ENCODE data around the gene PCDH19. TPM values are rescaled to one million over a fixed set of nuclear protein-coding genes. Genes with fewer than 3 reads are reported as not detected.

Gene PCDH19
- total RNA-seq, 2 experiments from 2014 or later = not detected

DNA sequence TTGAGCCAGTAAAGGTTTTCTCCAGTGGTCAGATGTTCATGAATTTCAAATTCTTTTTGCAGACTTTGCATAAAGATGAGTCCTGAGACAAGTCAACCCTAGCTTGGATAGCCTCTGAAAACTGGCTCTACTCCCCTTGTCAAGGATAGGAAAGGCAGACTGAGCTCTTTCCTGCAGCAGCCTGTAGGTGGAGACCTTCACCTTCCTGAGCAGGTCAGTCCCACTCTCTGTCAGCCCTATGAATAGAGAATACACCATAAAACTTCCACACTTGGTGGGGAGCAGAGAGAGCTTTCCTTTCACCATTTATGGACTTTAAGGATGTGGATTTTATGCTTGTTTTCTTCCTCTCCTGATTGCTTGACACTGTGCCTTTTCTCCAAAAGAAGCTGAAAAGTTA, 41.9 kb downstream of the PCDH19 start:
- intact Hi-C loops (cut with micrococcal nuclease) = no loop called here
- Mint-ChIP-seq H3K4me1 (ENCODE audit: low read depth) (no peaks in the 10 kb centered on the region), H3K9me3 (no peaks in the 10 kb centered on the region), H3K36me3 (ENCODE audit: low read depth) (no peaks in the 10 kb centered on the region), H3K27ac (no peak overlapping the region), H3K27me3 (no peaks in the 10 kb centered on the region), H3K4me3 (no peak overlapping the region)
- ATAC-seq (no peak), DNase-seq (peak; percentile 1)
- CTCF ChIA-PET = interaction anchor here (0.7 to 4.3 kb wide), 2 partner anchors 14 to 46 kb away, joined by 3 to 22 read pairs; no protein-coding TSS in a partner anchor
- POLR2A ChIA-PET = no interaction called here
- TF ChIP-seq, protein P1, sequence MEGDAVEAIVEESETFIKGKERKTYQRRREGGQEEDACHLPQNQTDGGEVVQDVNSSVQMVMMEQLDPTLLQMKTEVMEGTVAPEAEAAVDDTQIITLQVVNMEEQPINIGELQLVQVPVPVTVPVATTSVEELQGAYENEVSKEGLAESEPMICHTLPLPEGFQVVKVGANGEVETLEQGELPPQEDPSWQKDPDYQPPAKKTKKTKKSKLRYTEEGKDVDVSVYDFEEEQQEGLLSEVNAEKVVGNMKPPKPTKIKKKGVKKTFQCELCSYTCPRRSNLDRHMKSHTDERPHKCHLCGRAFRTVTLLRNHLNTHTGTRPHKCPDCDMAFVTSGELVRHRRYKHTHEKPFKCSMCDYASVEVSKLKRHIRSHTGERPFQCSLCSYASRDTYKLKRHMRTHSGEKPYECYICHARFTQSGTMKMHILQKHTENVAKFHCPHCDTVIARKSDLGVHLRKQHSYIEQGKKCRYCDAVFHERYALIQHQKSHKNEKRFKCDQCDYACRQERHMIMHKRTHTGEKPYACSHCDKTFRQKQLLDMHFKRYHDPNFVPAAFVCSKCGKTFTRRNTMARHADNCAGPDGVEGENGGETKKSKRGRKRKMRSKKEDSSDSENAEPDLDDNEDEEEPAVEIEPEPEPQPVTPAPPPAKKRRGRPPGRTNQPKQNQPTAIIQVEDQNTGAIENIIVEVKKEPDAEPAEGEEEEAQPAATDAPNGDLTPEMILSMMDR (IDR thresholded peaks at IDR 0.05) = no peak

DNA sequence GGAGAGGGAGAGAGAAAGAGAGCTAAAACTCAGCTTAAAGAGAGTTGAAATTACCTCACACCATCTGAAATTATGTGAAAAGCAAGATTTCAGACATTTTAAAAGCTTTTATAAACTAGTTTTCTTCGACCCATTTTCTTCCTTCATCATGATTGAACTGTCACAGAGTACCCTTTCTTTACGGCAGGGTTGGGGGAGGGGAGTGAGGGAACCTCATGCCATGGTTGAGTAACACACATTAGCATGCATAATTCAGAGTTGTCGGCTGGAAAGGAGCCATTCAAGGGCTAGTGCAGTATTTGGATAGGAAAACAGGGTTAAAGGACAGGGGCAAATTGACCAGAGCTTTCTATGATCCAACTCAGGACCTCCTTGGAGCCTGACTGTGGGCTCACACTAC, 46.2 kb downstream of the PCDH19 start:
- no peak overlapping the region for H3K4me3 Mint-ChIP-seq

DNA sequence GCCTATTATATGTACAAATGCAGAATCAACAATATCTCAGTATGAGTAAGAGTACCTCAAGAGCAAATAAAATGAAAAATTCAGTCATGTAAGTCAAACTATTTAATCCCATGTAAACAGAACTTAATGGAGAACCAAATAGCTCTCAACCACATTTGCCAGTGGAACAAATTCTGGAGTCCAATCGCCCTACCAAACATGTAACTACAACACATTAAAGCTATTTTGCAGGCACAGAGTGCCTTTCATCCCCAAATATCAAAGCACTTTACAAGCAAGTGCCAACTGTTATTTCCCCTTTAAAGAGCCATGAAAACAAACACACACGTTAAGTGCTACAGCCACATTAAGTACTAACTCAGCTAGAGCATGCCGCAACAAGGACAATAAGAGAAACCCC, 51.3 kb downstream of the PCDH19 start:
- no peak for ATAC-seq
- Mint-ChIP-seq H3K4me3 (no peak overlapping the region), H3K36me3 (ENCODE audit: low read depth) (no peaks in the 10 kb centered on the region), H3K27ac (no peak overlapping the region), H3K27me3 (no peaks in the 10 kb centered on the region), H3K9me3 (no peaks in the 10 kb centered on the region), H3K4me1 (ENCODE audit: low read depth) (no peaks in the 10 kb centered on the region)
- DNase-seq = no peak
- TF ChIP-seq, protein P1 (IDR thresholded peaks at IDR 0.05) = no peak
- intact Hi-C loops (cut with micrococcal nuclease) = no loop called here
- CTCF ChIA-PET = no interaction called here
- POLR2A ChIA-PET = no interaction called here

More for the DNA sequence above, 46.2 kb downstream of the PCDH19 start:
- no peaks in the 10 kb centered on the region for H3K27me3 Mint-ChIP-seq
- intact Hi-C loops (cut with micrococcal nuclease) = no loop called here
- CTCF ChIA-PET = no interaction called here
- no peak for DNase-seq
- TF ChIP-seq, protein P1 (IDR thresholded peaks at IDR 0.05) = no peak
- no peaks in the 10 kb centered on the region for H3K9me3 Mint-ChIP-seq
- POLR2A ChIA-PET = no interaction called here
- ATAC-seq = no peak
- H3K27ac Mint-ChIP-seq = no peak overlapping the region
- H3K36me3 Mint-ChIP-seq (ENCODE audit: low read depth) = no peaks in the 10 kb centered on the region
- no peaks in the 10 kb centered on the region for H3K4me1 Mint-ChIP-seq (ENCODE audit: low read depth)

DNA sequence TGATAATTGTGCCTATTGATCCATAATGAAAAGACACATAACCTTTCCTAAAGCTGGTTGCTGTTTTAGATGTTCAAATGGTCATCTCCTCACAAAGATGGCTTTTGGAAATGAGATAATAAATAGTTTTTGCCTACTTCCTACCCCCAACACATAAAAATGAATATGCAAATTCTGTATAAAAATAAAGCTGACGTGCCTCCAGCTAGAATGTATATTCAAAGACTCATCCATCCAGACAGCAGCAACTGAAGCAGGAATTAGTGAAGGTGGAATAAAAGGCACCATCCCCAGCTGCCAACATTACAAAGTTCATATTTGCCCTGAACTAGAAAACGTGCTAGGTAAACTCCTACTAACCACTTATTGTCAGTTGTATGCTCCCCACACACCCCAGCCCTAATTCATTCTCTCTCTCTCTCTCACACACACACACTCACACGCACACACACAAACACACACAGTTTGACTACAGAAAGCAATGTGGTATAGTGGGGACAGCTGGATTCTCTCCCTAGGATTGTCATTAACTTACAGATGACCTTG, 53.6 kb downstream of the PCDH19 start:
- no peaks in the 10 kb centered on the region for H3K27me3 Mint-ChIP-seq
- DNase-seq = no peak
- ATAC-seq = no peak
- H3K4me1 Mint-ChIP-seq (ENCODE audit: low read depth) = no peaks in the 10 kb centered on the region
- H3K27ac Mint-ChIP-seq = no peak overlapping the region
- TF ChIP-seq, protein P1 (IDR thresholded peaks at IDR 0.05) = no peak
- no peaks in the 10 kb centered on the region for H3K36me3 Mint-ChIP-seq (ENCODE audit: low read depth)
- ChIA-PET CTCF (no interaction called here), POLR2A (no interaction called here)
- H3K9me3 Mint-ChIP-seq = no peaks in the 10 kb centered on the region
- intact Hi-C loops (cut with micrococcal nuclease) = no loop called here
- H3K4me3 Mint-ChIP-seq = no peak overlapping the region

DNA sequence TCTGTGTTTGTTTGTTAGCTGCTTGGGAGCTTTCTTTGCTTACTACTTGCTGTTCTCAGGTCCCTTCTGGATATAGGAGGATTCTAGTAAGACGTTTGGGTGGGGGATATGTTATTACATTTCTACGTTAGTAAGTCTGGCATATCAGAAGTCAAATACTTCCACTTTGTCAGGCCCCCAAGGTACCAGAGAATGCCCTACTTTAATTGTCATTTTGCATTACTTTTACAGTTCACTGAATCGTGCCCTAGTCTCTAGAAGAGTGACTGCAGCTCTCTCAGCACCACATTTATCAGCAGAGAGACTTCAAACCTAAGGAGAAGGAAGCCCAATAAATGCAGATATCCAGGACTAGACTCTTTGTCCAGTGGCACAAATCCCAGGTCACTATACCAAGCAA, 54.4 kb downstream of the PCDH19 start:
- ChIA-PET CTCF (no interaction called here), POLR2A (no interaction called here)
- TF ChIP-seq, protein P1 (IDR thresholded peaks at IDR 0.05) = no peak
- no peak overlapping the region for H3K27ac Mint-ChIP-seq
- DNase-seq = no peak
- no peak overlapping the region for H3K4me3 Mint-ChIP-seq
- H3K4me1 Mint-ChIP-seq (ENCODE audit: low read depth) = no peaks in the 10 kb centered on the region
- H3K27me3 Mint-ChIP-seq = no peaks in the 10 kb centered on the region
- no peak for ATAC-seq
- intact Hi-C loops (cut with micrococcal nuclease) = no loop called here
- no peaks in the 10 kb centered on the region for H3K36me3 Mint-ChIP-seq (ENCODE audit: low read depth)
- H3K9me3 Mint-ChIP-seq = no peaks in the 10 kb centered on the region

Data from activated CD8-positive, alpha-beta T cell treated with anti-CD3 and anti-CD28 coated beads for 36 hours (primary cell).